ENCODE measurements around the gene ASCL2.

The ASCL2 gene

GRCh38 chr11:2306452-2306823 is 36.0 kb upstream of the ASCL2 start:
- Histone ChIP-seq H3K9me3 (ENCODE audit: insufficient read depth, low read depth, low read length) (no peaks in the 10 kb centered on the region), H3K4me1 (ENCODE audit: insufficient read depth, low read length) (no peaks in the 10 kb centered on the region), H3K9ac (ENCODE audit: low read depth, low read length) (no peak overlapping the region), H3K27ac (ENCODE audit: low read length) (no peak overlapping the region), H3K27me3 (ENCODE audit: insufficient read depth, low read length) (no peaks in the 10 kb centered on the region), H3K36me3 (ENCODE audit: insufficient read depth, low read depth, low read length) (no peaks in the 10 kb centered on the region), H3K4me3 (ENCODE audit: low read length) (no peak overlapping the region)

DNA sequence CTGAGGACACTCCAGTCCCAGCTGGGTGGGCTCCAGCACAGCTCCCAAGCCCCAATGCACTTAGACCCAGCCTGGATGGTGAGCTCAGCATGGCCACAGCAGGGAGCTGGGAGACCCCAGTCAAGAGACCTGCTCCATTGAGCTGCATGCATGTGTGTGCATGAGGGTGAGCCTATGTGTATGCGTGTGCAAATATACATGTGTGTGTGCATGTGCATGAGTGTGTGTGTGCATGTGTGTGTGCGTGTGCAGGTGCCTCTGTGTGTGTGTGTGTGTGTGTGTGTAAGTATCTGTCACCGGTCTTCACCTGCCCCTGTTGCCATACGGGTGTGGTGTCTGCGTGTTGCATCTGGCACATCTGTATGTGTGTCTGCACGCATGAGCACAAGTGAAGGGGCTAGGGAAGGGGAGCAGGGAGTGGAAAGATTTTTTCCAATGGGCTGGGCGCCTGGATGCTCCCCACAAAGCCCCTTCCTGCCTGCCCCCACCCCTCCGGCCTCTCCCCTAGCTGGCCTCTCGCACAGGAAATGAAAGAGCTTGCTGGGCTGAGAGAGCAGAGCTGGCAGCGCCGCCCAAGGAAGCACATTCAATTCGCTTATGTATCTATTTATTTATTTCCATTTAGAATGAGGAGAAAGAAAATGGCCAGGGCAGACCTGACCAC is 35.5 kb upstream of the ASCL2 start:
- Histone ChIP-seq H3K4me3 (ENCODE audit: low read length) (no peak overlapping the region), H3K27ac (ENCODE audit: low read length) (no peak overlapping the region), H3K27me3 (ENCODE audit: insufficient read depth, low read length) (no peaks in the 10 kb centered on the region), H3K36me3 (ENCODE audit: insufficient read depth, low read depth, low read length) (no peaks in the 10 kb centered on the region), H3K4me1 (ENCODE audit: insufficient read depth, low read length) (no peaks in the 10 kb centered on the region), H3K9ac (ENCODE audit: low read depth, low read length) (no peak overlapping the region), H3K9me3 (ENCODE audit: insufficient read depth, low read depth, low read length) (no peaks in the 10 kb centered on the region)

GRCh38 chr11:2305140-2305778 is 34.9 kb upstream of the ASCL2 start:
- Histone ChIP-seq H3K36me3 (ENCODE audit: insufficient read depth, low read depth, low read length) (no peaks in the 10 kb centered on the region), H3K9ac (ENCODE audit: low read depth, low read length) (no peak overlapping the region), H3K27me3 (ENCODE audit: insufficient read depth, low read length) (no peaks in the 10 kb centered on the region), H3K4me3 (ENCODE audit: low read length) (no peak overlapping the region), H3K4me1 (ENCODE audit: insufficient read depth, low read length) (no peaks in the 10 kb centered on the region), H3K27ac (ENCODE audit: low read length) (no peak overlapping the region), H3K9me3 (ENCODE audit: insufficient read depth, low read depth, low read length) (no peaks in the 10 kb centered on the region)

DNA sequence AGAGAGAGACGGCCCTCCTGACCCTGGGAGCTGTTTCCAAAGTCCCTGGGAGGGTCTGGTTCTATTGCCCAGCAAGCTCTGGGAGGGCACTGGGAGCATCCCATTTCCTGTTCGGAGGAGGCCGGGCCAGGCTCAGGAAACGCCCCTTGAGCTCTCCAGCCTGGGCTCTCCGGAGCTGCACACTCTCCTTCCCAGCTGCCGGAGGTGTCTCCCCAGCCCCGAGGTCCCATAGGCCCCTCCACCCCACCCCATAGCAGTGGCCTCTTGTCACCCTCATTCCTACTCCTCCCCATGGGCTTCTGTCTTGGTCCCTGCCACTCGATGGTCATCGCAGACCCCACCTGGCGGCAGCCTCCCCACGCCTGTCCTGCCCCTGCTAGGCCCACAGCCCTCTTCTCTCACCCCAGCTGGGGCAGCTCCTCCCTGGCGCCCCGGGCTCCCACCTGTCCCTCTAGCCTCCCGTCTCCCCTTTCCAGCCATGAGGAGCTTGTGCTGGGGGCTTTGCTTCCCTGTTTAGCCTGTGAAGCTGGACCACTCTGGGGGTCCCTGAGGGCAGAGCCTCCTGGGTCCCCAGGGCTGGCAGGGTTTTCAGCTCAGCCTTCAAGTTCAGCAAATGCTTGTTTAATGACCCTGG is 34.2 kb upstream of the ASCL2 start:
- no peaks in the 10 kb centered on the region for H3K36me3 ChIP-seq (ENCODE audit: insufficient read depth, low read depth, low read length)
- H3K9ac ChIP-seq (ENCODE audit: low read depth, low read length) = no peak overlapping the region
- no peaks in the 10 kb centered on the region for H3K9me3 ChIP-seq (ENCODE audit: insufficient read depth, low read depth, low read length)
- no peak overlapping the region for H3K4me3 ChIP-seq (ENCODE audit: low read length)
- H3K4me1 ChIP-seq (ENCODE audit: insufficient read depth, low read length) = no peaks in the 10 kb centered on the region
- H3K27me3 ChIP-seq (ENCODE audit: insufficient read depth, low read length) = no peaks in the 10 kb centered on the region
- H3K27ac ChIP-seq (ENCODE audit: low read length) = no peak overlapping the region

GRCh38 chr11:2303627-2304505 is 33.5 kb upstream of the ASCL2 start:
- H3K4me3 ChIP-seq (ENCODE audit: low read length) = no peak overlapping the region
- no peak overlapping the region for H3K27ac ChIP-seq (ENCODE audit: low read length)
- no peaks in the 10 kb centered on the region for H3K4me1 ChIP-seq (ENCODE audit: insufficient read depth, low read length)
- H3K9me3 ChIP-seq (ENCODE audit: insufficient read depth, low read depth, low read length) = no peaks in the 10 kb centered on the region
- no peaks in the 10 kb centered on the region for H3K27me3 ChIP-seq (ENCODE audit: insufficient read depth, low read length)
- no peaks in the 10 kb centered on the region for H3K36me3 ChIP-seq (ENCODE audit: insufficient read depth, low read depth, low read length)
- no peak overlapping the region for H3K9ac ChIP-seq (ENCODE audit: low read depth, low read length)

GRCh38 chr11:2302896-2303626 is 32.7 kb upstream of the ASCL2 start:
- no peaks in the 10 kb centered on the region for H3K4me1 ChIP-seq (ENCODE audit: insufficient read depth, low read length)
- no peak overlapping the region for H3K4me3 ChIP-seq (ENCODE audit: low read length)
- no peaks in the 10 kb centered on the region for H3K36me3 ChIP-seq (ENCODE audit: insufficient read depth, low read depth, low read length)
- H3K9ac ChIP-seq (ENCODE audit: low read depth, low read length) = no peak overlapping the region
- H3K9me3 ChIP-seq (ENCODE audit: insufficient read depth, low read depth, low read length) = no peaks in the 10 kb centered on the region
- no peaks in the 10 kb centered on the region for H3K27me3 ChIP-seq (ENCODE audit: insufficient read depth, low read length)
- no peak overlapping the region for H3K27ac ChIP-seq (ENCODE audit: low read length)

DNA sequence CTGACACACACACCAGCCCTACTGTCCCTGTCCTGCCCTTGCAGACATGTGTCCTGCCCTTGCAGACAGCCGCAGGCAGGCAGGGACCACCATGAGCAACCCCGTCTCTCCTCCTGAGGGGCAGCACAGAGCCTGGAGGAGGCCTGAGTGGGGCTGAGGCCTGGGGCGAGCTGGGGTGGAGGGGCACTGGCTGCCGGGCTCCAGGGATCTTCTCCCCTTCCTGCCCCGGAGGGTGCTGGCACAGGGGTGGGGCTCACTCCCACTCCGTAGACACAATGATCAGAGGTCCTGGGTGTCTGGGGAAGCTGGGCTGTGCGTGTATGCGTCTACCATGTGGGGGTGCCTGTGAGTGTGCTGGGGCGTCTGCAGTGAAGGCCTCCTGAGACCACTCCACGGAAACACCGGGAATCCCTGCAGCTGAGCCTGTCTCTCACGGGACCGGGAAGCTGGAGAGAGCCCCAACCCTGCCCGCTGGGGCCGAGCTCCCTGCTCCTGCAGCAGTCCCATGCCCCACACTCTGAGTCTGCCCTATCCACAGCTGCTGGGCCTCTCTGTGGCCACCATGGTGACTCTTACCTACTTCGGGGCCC is 32.0 kb upstream of the ASCL2 start:
- Histone ChIP-seq H3K4me1 (ENCODE audit: insufficient read depth, low read length) (no peaks in the 10 kb centered on the region), H3K4me3 (ENCODE audit: low read length) (no peak overlapping the region), H3K9ac (ENCODE audit: low read depth, low read length) (no peak overlapping the region), H3K36me3 (ENCODE audit: insufficient read depth, low read depth, low read length) (no peaks in the 10 kb centered on the region), H3K27me3 (ENCODE audit: insufficient read depth, low read length) (no peaks in the 10 kb centered on the region), H3K27ac (ENCODE audit: low read length) (no peak overlapping the region), H3K9me3 (ENCODE audit: insufficient read depth, low read depth, low read length) (no peaks in the 10 kb centered on the region)

- no peak within 1 kb of the TSS for H3K9ac ChIP-seq (ENCODE audit: low read depth, low read length)
- H3K4me3 ChIP-seq (ENCODE audit: low read length) = no peak within 1 kb of the TSS
- H3K4me1 ChIP-seq (ENCODE audit: insufficient read depth, low read length) = no peaks in the 10 kb centered on the region
- H3K36me3 ChIP-seq (ENCODE audit: insufficient read depth, low read depth, low read length) = no peaks in the 10 kb centered on the region
- H3K27me3 ChIP-seq (ENCODE audit: insufficient read depth, low read length) = no peaks in the 10 kb centered on the region
- no peak within 1 kb of the TSS for H3K27ac ChIP-seq (ENCODE audit: low read length)
- H3K9me3 ChIP-seq (ENCODE audit: insufficient read depth, low read depth, low read length) = no peaks in the 10 kb centered on the region
Measured at GRCh38 chr11:2301631-2302305, 31.4 kb upstream of the ASCL2 start, which contains the start of the genes C11orf21 and TSPAN32. C11orf21 (minus strand) TSS chr11:2301918; CDS start chr11:2301808, 110 bp downstream. TSPAN32 (plus strand) TSS chr11:2302013; CDS start chr11:2302150, 137 bp downstream.

DNA sequence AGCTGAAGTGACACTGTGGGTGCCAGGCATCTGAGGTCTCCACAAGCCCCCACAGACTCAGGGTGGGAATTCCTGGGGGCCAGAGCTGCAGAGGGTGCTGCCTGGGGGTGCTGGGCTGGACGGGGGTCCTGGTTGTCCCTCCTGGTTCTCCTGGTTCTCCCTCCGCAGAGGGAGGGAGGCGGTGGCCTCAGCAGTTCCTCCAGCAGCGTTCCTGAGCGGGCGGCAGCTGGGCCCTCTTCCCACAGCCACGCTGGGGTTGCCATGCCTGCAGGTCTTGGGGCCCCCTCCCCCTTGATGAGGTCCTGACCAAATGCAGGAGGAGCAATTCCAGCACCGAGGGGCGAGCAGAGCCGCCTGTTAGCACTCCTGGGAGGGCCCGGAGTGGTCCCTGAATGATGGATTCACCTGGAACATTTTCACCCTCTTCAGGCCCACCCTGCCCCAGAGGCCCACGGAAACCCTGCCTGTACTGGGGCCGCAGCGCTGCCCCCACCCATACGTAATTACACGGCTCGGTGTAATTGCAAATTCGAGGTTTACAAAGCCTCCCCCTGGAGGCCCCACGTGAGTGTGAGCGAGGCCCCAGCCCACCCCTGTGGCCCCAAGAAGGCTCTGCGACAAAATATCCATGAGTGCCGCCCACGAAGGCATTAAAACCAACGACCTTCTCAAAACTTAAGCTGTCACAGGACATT is 30.7 kb upstream of the ASCL2 start:
- H3K4me1 ChIP-seq (ENCODE audit: insufficient read depth, low read length) = no peaks in the 10 kb centered on the region
- H3K9ac ChIP-seq (ENCODE audit: low read depth, low read length) = no peak overlapping the region
- no peaks in the 10 kb centered on the region for H3K27me3 ChIP-seq (ENCODE audit: insufficient read depth, low read length)
- no peak overlapping the region for H3K27ac ChIP-seq (ENCODE audit: low read length)
- H3K9me3 ChIP-seq (ENCODE audit: insufficient read depth, low read depth, low read length) = no peaks in the 10 kb centered on the region
- no peak overlapping the region for H3K4me3 ChIP-seq (ENCODE audit: low read length)
- no peaks in the 10 kb centered on the region for H3K36me3 ChIP-seq (ENCODE audit: insufficient read depth, low read depth, low read length)

DNA sequence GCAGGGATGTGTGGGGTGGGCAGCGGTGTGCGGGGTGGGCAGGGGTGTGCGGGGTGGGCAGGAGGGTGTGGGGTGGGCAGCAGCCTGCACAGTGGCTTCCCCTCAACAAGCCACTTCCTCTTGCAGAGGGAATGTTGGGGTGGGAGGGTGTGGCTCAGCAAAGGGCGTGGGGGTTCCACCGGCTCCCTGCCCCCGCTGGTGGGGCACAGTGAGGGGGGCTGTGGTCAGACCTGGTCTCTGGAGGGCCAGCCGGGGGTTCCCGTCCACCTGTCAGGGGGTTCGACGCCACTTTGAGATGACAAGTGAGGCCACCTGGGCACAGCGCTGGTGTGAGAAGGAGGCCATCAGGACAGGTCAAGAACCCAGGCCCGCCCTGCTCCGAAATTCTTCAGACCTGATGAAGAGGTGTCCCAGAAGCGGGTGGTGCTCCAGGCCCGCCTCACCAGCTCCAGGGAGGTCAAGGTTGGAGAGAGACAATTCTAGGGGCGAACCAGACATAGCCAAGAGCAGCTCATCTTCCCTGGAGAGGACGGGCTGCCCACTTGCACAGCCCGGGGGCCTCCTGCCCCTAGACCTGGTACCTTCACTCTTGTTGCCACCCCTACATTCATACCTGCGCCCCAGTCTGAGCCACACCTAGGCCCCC is 30.0 kb upstream of the ASCL2 start:
- H3K4me3 ChIP-seq (ENCODE audit: low read length) = no peak overlapping the region
- H3K27ac ChIP-seq (ENCODE audit: low read length) = no peak overlapping the region
- H3K27me3 ChIP-seq (ENCODE audit: insufficient read depth, low read length) = no peaks in the 10 kb centered on the region
- no peak overlapping the region for H3K9ac ChIP-seq (ENCODE audit: low read depth, low read length)
- H3K9me3 ChIP-seq (ENCODE audit: insufficient read depth, low read depth, low read length) = no peaks in the 10 kb centered on the region
- H3K36me3 ChIP-seq (ENCODE audit: insufficient read depth, low read depth, low read length) = no peaks in the 10 kb centered on the region
- no peaks in the 10 kb centered on the region for H3K4me1 ChIP-seq (ENCODE audit: insufficient read depth, low read length)

All from iPS-20b (cell line).